GM19372 (cell line): Measurements from ENCODE around the gene ZNF710.

Experiments used
- ATAC-seq: cut with Tn5 transposase; IDR thresholded peaks from one replicate; pipeline ENCODE4 v1.9.1; 2021; ENCODE audit warnings: mild to moderate bottlenecking, low read depth, moderate library complexity; ENCODE audit not compliant: unreplicated experiment

The ZNF710 gene

DNA sequence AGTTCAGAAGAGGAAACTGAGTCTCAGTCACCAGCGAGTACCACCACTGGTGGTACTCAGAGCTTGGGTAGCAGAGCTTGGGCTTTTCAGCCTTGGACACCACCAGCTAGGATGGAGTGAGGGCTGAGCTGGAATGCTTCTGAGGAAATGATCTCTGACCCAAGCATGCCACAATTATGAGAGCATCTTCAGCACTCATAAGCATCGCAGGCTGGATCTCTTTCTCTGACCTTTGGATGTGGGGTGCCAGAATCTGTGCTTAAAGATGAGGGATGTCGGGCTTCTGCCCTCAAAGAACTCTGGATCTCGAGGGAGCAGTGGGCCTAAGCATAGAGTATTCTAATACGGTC lies 36.4 kb downstream of the ZNF710 start:
- no peak for ATAC-seq

DNA sequence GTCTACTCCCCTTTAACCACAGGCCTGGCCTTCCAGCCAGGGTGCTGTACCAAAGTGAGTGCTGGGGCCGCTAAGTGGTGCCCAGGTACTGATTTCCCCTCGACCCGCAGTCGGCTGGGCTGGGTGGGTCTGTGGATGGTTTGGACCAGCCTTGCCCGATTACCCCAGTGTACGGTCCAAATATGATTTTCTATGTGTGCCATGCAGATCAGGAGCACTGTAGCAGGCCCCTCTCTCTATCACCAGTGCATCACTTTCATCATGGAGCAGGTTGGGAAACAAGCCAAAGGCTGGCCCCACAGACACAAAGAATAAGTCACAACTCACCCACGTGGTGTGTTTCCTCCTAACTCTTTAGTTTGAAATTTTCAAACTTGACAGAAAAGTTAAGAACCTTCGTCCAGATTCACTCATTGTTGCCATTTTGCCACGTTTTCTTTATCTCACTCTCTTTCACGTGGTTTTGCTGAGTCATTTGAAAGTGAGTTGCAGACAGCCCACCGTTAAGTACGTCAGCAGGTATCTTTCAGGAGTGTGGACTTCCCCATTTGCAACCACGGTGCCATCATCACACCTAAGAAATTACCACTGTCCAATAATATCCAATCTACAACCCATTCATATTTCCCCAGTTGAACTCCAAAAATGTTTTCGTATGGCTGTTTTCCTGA lies 37.0 kb downstream of the ZNF710 start:
- ATAC-seq = no peak

GRCh38 chr15:90038632-90039095 lies 37.5 kb downstream of the ZNF710 start:
- no peak for ATAC-seq

- no peak for ATAC-seq
These were observed 38.9 kb downstream of the ZNF710 start for GRCh38 chr15:90039996-90040395.

DNA sequence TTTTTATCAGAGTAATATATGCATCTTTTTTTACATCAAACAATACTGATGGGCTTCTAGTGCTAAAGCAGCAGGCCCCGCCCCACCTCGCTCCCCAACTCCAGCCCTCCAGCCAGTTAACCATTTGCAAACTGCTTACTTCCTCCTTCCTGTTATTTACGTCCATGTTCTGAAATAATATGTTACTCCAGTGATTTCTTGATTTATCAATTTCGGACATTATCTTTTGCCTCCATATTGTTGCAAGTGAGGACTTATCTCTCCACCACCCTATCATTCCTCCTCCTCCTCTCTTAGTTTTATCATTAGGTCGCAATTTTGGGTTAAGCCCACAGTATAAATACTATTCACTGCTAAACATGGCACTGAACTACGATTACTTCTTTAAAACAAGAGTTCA lies 39.5 kb downstream of the ZNF710 start:
- ATAC-seq = no peak

DNA sequence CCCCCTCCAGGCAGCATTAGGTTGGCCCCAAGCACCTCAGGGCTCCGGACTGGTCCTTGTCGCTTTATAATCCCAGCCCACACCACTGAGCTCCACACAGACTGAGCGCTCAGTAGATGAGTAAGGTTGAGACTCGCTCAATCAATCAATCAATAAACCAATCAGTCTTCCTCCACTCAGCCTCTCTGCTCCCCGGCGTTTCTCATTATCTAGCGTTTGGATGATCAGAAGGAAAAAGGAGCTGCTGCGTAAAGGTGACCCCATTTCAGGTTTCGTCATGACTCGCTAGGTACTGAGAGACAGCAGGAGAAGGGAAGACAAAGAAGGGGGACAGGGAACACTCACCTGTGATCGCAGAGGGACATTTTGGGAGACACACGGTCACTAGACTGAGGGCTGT lies 41.2 kb downstream of the ZNF710 start:
- ATAC-seq = no peak

DNA sequence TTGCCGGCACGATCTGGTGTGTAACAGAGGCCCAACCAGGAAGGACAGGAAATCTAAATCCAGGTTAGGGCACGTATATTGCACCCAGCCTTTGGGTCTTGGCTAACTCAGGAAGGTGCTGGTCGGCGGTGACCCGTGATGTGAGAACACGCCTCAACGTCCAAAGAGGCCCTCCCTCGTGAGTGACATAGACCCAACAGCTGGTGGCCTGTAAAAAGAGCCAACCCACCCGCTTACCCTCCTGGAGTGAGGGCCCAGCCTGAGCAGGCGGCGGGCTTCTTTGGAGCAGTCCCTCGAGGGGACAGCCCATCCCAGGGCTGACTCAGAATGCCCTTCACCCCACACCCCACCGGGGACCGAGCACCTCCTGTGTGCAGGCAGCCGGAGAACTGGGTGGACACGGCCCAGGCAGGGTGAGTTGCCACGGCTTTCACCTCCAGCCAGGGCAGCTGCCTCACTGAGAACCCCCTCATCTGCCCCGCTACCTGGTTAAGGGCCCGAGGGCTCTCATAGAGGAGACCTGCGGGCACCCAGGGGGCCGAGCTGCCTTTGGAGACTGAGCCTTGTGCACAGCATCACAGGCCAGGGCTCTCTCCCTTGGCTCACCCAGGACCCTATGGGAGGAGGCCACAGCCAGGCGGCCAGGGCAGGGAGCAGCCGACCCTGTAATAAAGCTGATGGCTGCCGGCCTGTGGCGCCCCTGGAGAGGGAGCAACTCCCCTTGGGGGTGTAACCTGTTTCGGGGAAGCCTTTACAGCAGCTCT lies 41.8 kb downstream of the ZNF710 start:
- no peak for ATAC-seq

GRCh38 chr15:90043530-90044010 lies 42.4 kb downstream of the ZNF710 start:
- no peak for ATAC-seq

- ATAC-seq = no peak
These were observed 43.1 kb downstream of the ZNF710 start for GRCh38 chr15:90044191-90044590.

- ATAC-seq = no peak
These were observed 43.8 kb downstream of the ZNF710 start for GRCh38 chr15:90044916-90045371.

GRCh38 chr15:90046289-90046688 lies 45.2 kb downstream of the ZNF710 start:
- ATAC-seq = no peak

GRCh38 chr15:90046911-90047392 lies 45.8 kb downstream of the ZNF710 start:
- ATAC-seq = no peak

- ATAC-seq = no peak
These were observed 46.9 kb downstream of the ZNF710 start for GRCh38 chr15:90047956-90048575.

GRCh38 chr15:90049030-90049429 lies 47.9 kb downstream of the ZNF710 start:
- ATAC-seq = no peak

- ATAC-seq = no peak
These were observed 48.8 kb downstream of the ZNF710 start for GRCh38 chr15:90049666-90050604.

DNA sequence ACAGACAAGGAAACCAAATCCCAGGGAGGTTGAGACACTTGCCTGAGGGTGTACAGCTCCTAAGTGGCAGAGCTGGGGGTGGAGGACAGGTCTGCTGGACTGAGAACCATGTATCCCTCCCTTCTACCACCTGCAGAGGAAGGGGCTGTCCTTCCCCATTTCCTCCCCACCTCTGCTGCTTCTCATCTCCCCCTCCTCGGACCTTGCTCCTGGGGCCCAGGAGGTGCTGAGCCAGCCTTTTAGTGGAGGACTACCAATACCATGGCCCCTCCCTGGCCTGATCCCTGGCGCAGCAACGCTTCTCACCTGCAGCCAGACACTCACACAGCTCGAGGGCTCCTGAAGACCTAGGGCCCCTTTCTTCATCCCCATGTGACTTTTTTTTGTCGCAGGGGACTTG lies 50.8 kb downstream of the ZNF710 start:
- no peak for ATAC-seq

DNA sequence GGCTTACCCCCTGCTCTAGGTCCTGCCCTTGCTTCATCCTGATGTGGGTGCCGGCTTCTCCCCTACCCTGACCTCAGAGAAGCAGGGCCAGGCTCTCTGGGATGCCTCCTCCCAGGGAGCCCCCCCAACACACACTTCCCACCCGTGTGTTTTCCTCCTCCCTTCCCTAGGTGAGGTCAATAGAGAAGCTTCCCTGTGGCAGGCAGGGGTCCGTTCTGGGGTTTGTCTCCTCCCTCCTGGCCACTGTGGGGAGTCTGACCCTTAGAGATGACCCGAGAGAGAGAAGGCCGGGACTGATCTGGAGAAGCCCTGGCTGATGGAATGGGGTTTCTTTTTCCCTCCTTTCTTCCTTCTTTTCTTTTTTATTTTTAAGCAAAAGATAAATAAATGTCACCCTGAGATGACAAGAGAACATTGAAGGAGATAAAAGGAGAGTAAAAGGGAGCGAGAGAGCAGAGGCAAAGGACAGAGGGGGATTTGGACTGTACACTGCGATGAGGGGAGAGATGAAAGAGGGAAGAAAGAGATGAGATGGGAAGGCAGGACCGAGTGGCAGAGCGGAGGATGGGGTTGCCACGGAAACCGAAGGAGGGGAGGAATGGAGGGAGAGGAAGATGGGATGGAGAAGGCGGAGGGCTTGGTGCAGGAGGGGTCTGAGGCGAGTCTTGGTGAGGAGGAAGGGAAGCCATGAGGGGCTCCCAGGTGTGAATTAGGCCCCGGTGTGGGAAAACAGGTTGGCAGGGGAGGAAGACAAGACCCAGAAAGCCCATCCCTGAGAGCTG lies 52.8 kb downstream of the ZNF710 start:
- ATAC-seq = no peak

- no peak for ATAC-seq
These were observed 53.5 kb downstream of the ZNF710 start for GRCh38 chr15:90054618-90055097.

GRCh38 chr15:90055182-90055581 lies 54.1 kb downstream of the ZNF710 start:
- ATAC-seq = no peak
